ENCODE data around the gene KCNMA1.
A peak's percentile ranks its signal among the peaks of the same experiment; 100 is the strongest.

KCNMA1 gene

DNA sequence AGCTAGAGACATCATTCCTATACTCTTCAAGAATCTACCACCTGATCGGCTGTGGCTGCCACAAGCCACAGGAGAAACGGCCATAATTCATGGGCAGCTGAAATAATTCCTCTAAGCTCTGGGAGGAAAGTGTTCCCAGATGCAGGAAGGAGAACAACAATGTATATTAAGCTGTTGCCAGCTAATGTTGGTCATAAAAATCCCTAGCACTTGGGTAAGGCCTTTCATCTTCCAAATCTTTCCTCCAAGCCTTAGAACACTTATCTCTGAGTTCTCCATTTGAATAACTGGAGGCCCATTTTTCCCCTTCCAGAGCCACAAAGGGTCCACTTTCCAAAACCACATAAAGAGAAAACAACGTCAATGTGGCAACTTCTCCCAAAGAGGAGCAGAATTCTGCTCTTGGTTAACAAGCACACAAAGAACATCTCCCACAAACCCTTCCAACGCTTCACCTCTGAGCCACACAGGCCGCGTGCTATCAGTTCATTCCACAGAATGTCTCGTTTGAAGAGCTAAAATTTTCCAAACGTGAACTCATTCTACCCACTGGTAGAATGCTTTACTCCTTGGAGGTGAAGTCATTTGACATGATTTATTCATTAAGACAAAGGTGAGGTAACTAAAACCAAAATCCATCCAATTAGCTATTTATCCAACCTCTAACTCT lies 11.2 kb downstream of the KCNMA1 start:
- Histone ChIP-seq H2AFZ (ENCODE audit: low read depth, low read length) (no peak overlapping the region), H3K4ac (ENCODE audit: low read depth in 1 of 2, low read length in 2 of 2) (no peak overlapping the region), H3K9ac (ENCODE audit: low read length) (no peak overlapping the region), H2BK15ac (ENCODE audit: low read depth, poor library complexity, severe bottlenecking) (no peak overlapping the region), H3K4me3 (ENCODE audit: insufficient read depth in 1 of 2, low read depth in 1 of 2, low read length in 2 of 2) (no peak overlapping the region), H3K18ac (ENCODE audit: low read depth in 1 of 2, low read length in 2 of 2) (no peak overlapping the region), H4K91ac (ENCODE audit: low read length) (no peak overlapping the region), H3K14ac (ENCODE audit: low read length in 2 of 2) (no peak overlapping the region), H2BK12ac (ENCODE audit: low read length in 2 of 2) (peak overlapping the region in 1 of 2 experiments; percentile 60), H2BK5ac (ENCODE audit: low read depth, low read length, poor library complexity, severe bottlenecking) (no peak overlapping the region), H3K9me3 (ENCODE audit: control insufficient read depth, low read length) (no peaks in the 10 kb centered on the region), H3K79me1 (replicated peaks; ENCODE audit: low read length, poor library complexity, severe bottlenecking) (peaks cover 21% of the 10 kb centered on the region), H3K23ac (ENCODE audit: low read length in 2 of 2) (no peak overlapping the region), H3K27ac (ENCODE audit: low read length, poor library complexity, severe bottlenecking) (no peak overlapping the region), H3K36me3 (ENCODE audit: control insufficient read depth in 1 of 2, insufficient read depth in 2 of 2, low read depth in 1 of 2, low read length in 2 of 2) (no peaks in the 10 kb centered on the region), H3K4me1 (ENCODE audit: control insufficient read depth, insufficient read depth, low read depth, low read length) (peaks cover 7% of the 10 kb centered on the region), H3K27me3 (ENCODE audit: control insufficient read depth in 1 of 2, insufficient read depth in 1 of 2, low read length in 2 of 2) (no peaks in the 10 kb centered on the region), H4K8ac (ENCODE audit: low read length) (no peak overlapping the region), H3K4me2 (ENCODE audit: low read length, poor library complexity, severe bottlenecking) (no peak overlapping the region), H2BK120ac (ENCODE audit: low read depth, low read length) (no peak overlapping the region), H2AK5ac (ENCODE audit: low read length, severe bottlenecking) (no peak overlapping the region)
- WGBS: 91% methylated on average over 5 of the region's 8 CpGs
- peak; percentile 52 for DNase-seq

DNA sequence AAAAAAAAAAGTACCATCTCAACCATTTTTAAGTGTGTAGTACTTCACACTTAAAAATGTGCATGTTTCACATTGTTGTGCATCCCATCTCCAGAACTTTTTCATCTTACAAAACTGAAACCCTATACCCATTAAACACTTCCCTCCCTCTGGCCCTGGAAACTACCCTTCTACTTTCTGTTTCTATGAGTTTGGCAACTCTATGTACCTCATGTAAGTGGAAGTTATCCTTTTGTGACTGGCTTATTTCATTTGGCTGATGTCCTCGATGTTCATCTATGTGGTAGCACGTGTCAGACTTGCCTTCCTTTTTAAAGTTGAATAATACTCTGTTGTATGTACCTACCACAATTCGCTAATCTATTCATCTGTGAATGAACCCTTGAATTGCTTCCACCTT lies 12.2 kb downstream of the KCNMA1 start:
- Histone ChIP-seq H2BK12ac (ENCODE audit: low read length in 2 of 2) (no peak overlapping the region), H2BK15ac (ENCODE audit: low read depth, poor library complexity, severe bottlenecking) (no peak overlapping the region), H3K4me1 (ENCODE audit: control insufficient read depth, insufficient read depth, low read depth, low read length) (peaks cover 7% of the 10 kb centered on the region), H3K36me3 (ENCODE audit: control insufficient read depth in 1 of 2, insufficient read depth in 2 of 2, low read depth in 1 of 2, low read length in 2 of 2) (no peaks in the 10 kb centered on the region), H3K9ac (ENCODE audit: low read length) (no peak overlapping the region), H3K23ac (ENCODE audit: low read length in 2 of 2) (no peak overlapping the region), H3K18ac (ENCODE audit: low read depth in 1 of 2, low read length in 2 of 2) (no peak overlapping the region), H3K4me2 (ENCODE audit: low read length, poor library complexity, severe bottlenecking) (no peak overlapping the region), H2AFZ (ENCODE audit: low read depth, low read length) (no peak overlapping the region), H3K14ac (ENCODE audit: low read length in 2 of 2) (no peak overlapping the region), H2BK5ac (ENCODE audit: low read depth, low read length, poor library complexity, severe bottlenecking) (no peak overlapping the region), H3K4ac (ENCODE audit: low read depth in 1 of 2, low read length in 2 of 2) (no peak overlapping the region), H2BK120ac (ENCODE audit: low read depth, low read length) (no peak overlapping the region), H3K9me3 (ENCODE audit: control insufficient read depth, low read length) (no peaks in the 10 kb centered on the region), H3K4me3 (ENCODE audit: insufficient read depth in 1 of 2, low read depth in 1 of 2, low read length in 2 of 2) (no peak overlapping the region), H3K27me3 (ENCODE audit: control insufficient read depth in 1 of 2, insufficient read depth in 1 of 2, low read length in 2 of 2) (no peaks in the 10 kb centered on the region), H4K8ac (ENCODE audit: low read length) (no peak overlapping the region), H3K79me1 (replicated peaks; ENCODE audit: low read length, poor library complexity, severe bottlenecking) (peaks cover 19% of the 10 kb centered on the region), H3K27ac (ENCODE audit: low read length, poor library complexity, severe bottlenecking) (no peak overlapping the region), H4K91ac (ENCODE audit: low read length) (no peak overlapping the region), H2AK5ac (ENCODE audit: low read length, severe bottlenecking) (no peak overlapping the region)
- no peak for DNase-seq
- 100% methylated on average over 2 of the region's 3 CpGs for WGBS

DNA sequence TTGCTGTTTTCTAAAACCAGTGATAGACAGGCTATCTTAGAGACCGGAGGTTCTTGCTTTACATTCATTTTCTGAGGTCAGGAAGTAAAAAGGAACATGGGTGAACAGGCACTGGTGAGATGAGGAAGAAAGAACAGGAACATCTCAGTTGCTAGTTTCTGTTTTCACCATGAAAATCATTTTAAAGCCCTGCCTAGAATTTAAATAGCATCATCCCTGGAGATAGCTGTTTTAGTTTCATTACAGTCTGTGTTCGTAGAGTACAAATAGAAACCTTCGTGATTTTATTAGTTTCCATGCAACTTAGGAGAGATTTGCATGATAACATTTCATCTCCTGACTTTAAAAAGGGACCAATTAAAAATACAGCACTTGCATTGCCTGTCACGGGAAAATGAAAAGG lies 14.7 kb downstream of the KCNMA1 start:
- Histone ChIP-seq H3K79me1 (replicated peaks; ENCODE audit: low read length, poor library complexity, severe bottlenecking) (peaks cover 23% of the 10 kb centered on the region), H2AK5ac (ENCODE audit: low read length, severe bottlenecking) (no peak overlapping the region), H3K4ac (ENCODE audit: low read depth in 1 of 2, low read length in 2 of 2) (no peak overlapping the region), H2BK12ac (ENCODE audit: low read length in 2 of 2) (no peak overlapping the region), H2BK15ac (ENCODE audit: low read depth, poor library complexity, severe bottlenecking) (no peak overlapping the region), H2BK5ac (ENCODE audit: low read depth, low read length, poor library complexity, severe bottlenecking) (no peak overlapping the region), H2AFZ (ENCODE audit: low read depth, low read length) (no peak overlapping the region), H2BK120ac (ENCODE audit: low read depth, low read length) (no peak overlapping the region), H4K91ac (ENCODE audit: low read length) (no peak overlapping the region), H3K36me3 (ENCODE audit: control insufficient read depth in 1 of 2, insufficient read depth in 2 of 2, low read depth in 1 of 2, low read length in 2 of 2) (peaks cover 0 to 7% of the 10 kb centered on the region in 2 experiments), H3K27ac (ENCODE audit: low read length, poor library complexity, severe bottlenecking) (no peak overlapping the region), H3K4me2 (ENCODE audit: low read length, poor library complexity, severe bottlenecking) (no peak overlapping the region), H4K8ac (ENCODE audit: low read length) (no peak overlapping the region), H3K18ac (ENCODE audit: low read depth in 1 of 2, low read length in 2 of 2) (no peak overlapping the region), H3K9ac (ENCODE audit: low read length) (peak overlapping the region; percentile 63), H3K4me3 (ENCODE audit: insufficient read depth in 1 of 2, low read depth in 1 of 2, low read length in 2 of 2) (peak overlapping the region in 1 of 2 experiments; percentile 64), H3K23ac (ENCODE audit: low read length in 2 of 2) (no peak overlapping the region), H3K14ac (ENCODE audit: low read length in 2 of 2) (no peak overlapping the region), H3K9me3 (ENCODE audit: control insufficient read depth, low read length) (no peaks in the 10 kb centered on the region), H3K27me3 (ENCODE audit: control insufficient read depth in 1 of 2, insufficient read depth in 1 of 2, low read length in 2 of 2) (no peaks in the 10 kb centered on the region), H3K4me1 (ENCODE audit: control insufficient read depth, insufficient read depth, low read depth, low read length) (no peaks in the 10 kb centered on the region)
- WGBS: 80% methylated on average over 4 of the region's 4 CpGs
- no peak for DNase-seq

DNA sequence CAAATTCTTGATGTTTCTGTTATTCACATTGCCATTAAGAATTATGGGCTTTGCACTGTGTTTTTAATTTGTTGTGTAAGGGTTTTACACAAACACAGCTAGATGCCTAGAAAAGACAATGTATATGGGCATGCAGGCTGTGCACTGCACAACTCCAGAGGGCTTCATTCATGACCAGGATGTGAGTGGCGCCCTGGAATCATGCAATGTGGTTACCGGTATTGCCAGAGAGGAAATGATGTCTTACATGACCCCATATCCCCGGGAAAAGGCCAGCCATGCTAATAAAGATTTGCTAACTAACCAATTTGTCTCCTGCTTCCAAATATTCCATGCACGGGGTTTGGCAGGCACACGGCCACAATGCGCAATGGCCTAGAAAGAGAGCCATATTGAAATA lies 16.9 kb downstream of the KCNMA1 start:
- Histone ChIP-seq H3K27me3 (ENCODE audit: control insufficient read depth in 1 of 2, insufficient read depth in 1 of 2, low read length in 2 of 2) (no peaks in the 10 kb centered on the region), H3K27ac (ENCODE audit: low read length, poor library complexity, severe bottlenecking) (no peak overlapping the region), H2BK120ac (ENCODE audit: low read depth, low read length) (no peak overlapping the region), H3K9me3 (ENCODE audit: control insufficient read depth, low read length) (no peaks in the 10 kb centered on the region), H3K4me3 (ENCODE audit: insufficient read depth in 1 of 2, low read depth in 1 of 2, low read length in 2 of 2) (no peak overlapping the region), H2AK5ac (ENCODE audit: low read length, severe bottlenecking) (no peak overlapping the region), H2BK12ac (ENCODE audit: low read length in 2 of 2) (no peak overlapping the region), H4K91ac (ENCODE audit: low read length) (no peak overlapping the region), H2AFZ (ENCODE audit: low read depth, low read length) (no peak overlapping the region), H3K36me3 (ENCODE audit: control insufficient read depth in 1 of 2, insufficient read depth in 2 of 2, low read depth in 1 of 2, low read length in 2 of 2) (peaks cover 0 to 7% of the 10 kb centered on the region in 2 experiments), H3K18ac (ENCODE audit: low read depth in 1 of 2, low read length in 2 of 2) (no peak overlapping the region), H3K4me2 (ENCODE audit: low read length, poor library complexity, severe bottlenecking) (no peak overlapping the region), H3K14ac (ENCODE audit: low read length in 2 of 2) (no peak overlapping the region), H3K4ac (ENCODE audit: low read depth in 1 of 2, low read length in 2 of 2) (no peak overlapping the region), H3K23ac (ENCODE audit: low read length in 2 of 2) (no peak overlapping the region), H3K79me1 (replicated peaks; ENCODE audit: low read length, poor library complexity, severe bottlenecking) (peaks cover 19% of the 10 kb centered on the region), H3K4me1 (ENCODE audit: control insufficient read depth, insufficient read depth, low read depth, low read length) (no peaks in the 10 kb centered on the region), H2BK15ac (ENCODE audit: low read depth, poor library complexity, severe bottlenecking) (no peak overlapping the region), H4K8ac (ENCODE audit: low read length) (no peak overlapping the region), H2BK5ac (ENCODE audit: low read depth, low read length, poor library complexity, severe bottlenecking) (no peak overlapping the region), H3K9ac (ENCODE audit: low read length) (no peak overlapping the region)
- whole genome bisulfite sequencing: 75% methylated on average over 6 of the region's 6 CpGs
- no peak for DNase-seq

Data from mesenchymal stem cell (in vitro differentiated cells and primary cell).